Ovary (tissue), 9 donors: ENCODE measurements around the gene RIBC1. TPM values are rescaled to one million over a fixed set of nuclear protein-coding genes. Genes with fewer than 3 reads are reported as not detected.

Experiments
- DNase-seq, 5 donors: peaks; one replicate each; pipeline ENCODE4 v3.0.0-alpha.2; 2019 to 2020
- H3K27ac ChIP-seq, 2 donors: fragments of 200-600 bp; one replicate each; pipeline versions ENCODE4 v1.5.1 to v1.8.0; 2019 to 2022
- H3K27me3 ChIP-seq: fragments of 200-600 bp; one replicate; pipeline ENCODE4 v1.8.0; 2022
- H3K36me3 ChIP-seq: fragments of 200-600 bp; sonication (generic); one replicate; pipeline ENCODE4 v1.5.1; 2019
- H3K4me1 ChIP-seq: one replicate; pipeline ENCODE4 v1.8.1; 2013; ENCODE audit warnings: mild to moderate bottlenecking, moderate library complexity; ENCODE audit not compliant: insufficient read depth
- H3K4me3 ChIP-seq: fragments of 200-600 bp; sonication (generic); one replicate; pipeline ENCODE4 v1.5.1; 2017
- H3K9me3 ChIP-seq, 2 donors: fragments of 200-600 bp in 1 of 2; sonication (generic) in 1 of 2; one replicate each; pipeline versions ENCODE4 v1.5.1 to v1.8.1; 2013 to 2019; ENCODE audit warnings: mild to moderate bottlenecking in 1 of 2, moderate library complexity in 1 of 2
- EP300 ChIP-seq: sonication (generic); formaldehyde crosslinking; IDR thresholded peaks from one replicate; pipeline ENCODE4 v1.6.1; 2017; ENCODE audit warnings: antibody characterized with exemption
- POLR2A ChIP-seq: fragments of 450-650 bp; IDR thresholded peaks from one replicate; pipeline ENCODE4 v1.6.1; 2017; ENCODE audit warnings: antibody characterized with exemption, mild to moderate bottlenecking, moderate library complexity
- WGBS, 3 donors: extraction: QIAGEN DNeasy Blood & Tissue Kit in 1 of 3; methylation state at CpG; one replicate each; pipeline versions ENCODE4 v1.1.5 to v1.1.7; 2013 to 2017; 5-methylcytosine and 5-hydroxymethylcytosine counted together
- intact Hi-C, 4 donors: fragments of 100-400 bp; cut with DNase I; formaldehyde crosslinking; loops; one replicate each; pipeline versions ENCODE4 v1.11.0 to v1.15.1; 2022 to 2023
- microRNA-seq, 3 donors: library from miRNA; unstranded; fragments of <30 nt; microRNA quantifications; one replicate each; pipeline versions ENCODE4 to v1.2.0, GENCODE V29; 2019 to 2020
- polyA plus RNA-seq, 2 donors: library from polyadenylated mRNA; stranded (reverse); fragments of 200-250 nt in 1 of 2; fragments of 350-450 nt in 1 of 2; fragmentation: Illumina TruSeq in 1 of 2; extraction: RNeasy Lipid Tissue Mini Kit (QIAGEN cat#74804) in 1 of 2; gene quantifications; one replicate each; pipeline ENCODE4 v1.2.3, GENCODE V29; 2013 to 2014
- small RNA-seq: library from RNA; depleted of rRNA; stranded (forward); fragments of <200 nt; gene quantifications from one replicate; pipeline ENCODE3, GENCODE V24; 2016
- total RNA-seq, 7 donors: library from RNA; depleted of rRNA in 2 of 7; stranded (reverse); fragments of >200 nt in 2 of 7; fragmentation: NEBNext Ultra II Directional in 3 of 7; extraction: Animal tissue kit (Norgen Biotek cat#: 25700) in 3 of 7; gene quantifications; one replicate each; pipeline versions ENCODE4 v1.1.0 to v1.2.4, GENCODE V29; 2016 to 2023
- TF ChIP-seq, protein P1 (sequence below), 3 donors: fragments of 450-650 bp in 2 of 3; fragments of 200-600 bp in 1 of 3; IDR thresholded peaks; one replicate each; pipeline versions ENCODE4 v1.5.1 to v1.8.0; 2016 to 2022; ENCODE audit warnings: antibody characterized with exemption in 3 of 3, mild to moderate bottlenecking in 1 of 3
- donor health status: DM: no; HTN: no; CAD: no; lungs with moderate emphysema.
- donor health status: DM: no; HTN: no; CAD: no.
- donor health status: Bipolar disorder and iron deficiency.
- donor health status: DM: yes; HTN: yes; CAD: no.
- donor health status: DM: no; HTN: no; CAD: no.
- donor health status: DM: yes; HTN: yes; CAD: no.

The RIBC1 gene
- total and polyA plus RNA-seq, 9 donors, result 1.8 to 25.2 (median 2.6) TPM

DNA sequence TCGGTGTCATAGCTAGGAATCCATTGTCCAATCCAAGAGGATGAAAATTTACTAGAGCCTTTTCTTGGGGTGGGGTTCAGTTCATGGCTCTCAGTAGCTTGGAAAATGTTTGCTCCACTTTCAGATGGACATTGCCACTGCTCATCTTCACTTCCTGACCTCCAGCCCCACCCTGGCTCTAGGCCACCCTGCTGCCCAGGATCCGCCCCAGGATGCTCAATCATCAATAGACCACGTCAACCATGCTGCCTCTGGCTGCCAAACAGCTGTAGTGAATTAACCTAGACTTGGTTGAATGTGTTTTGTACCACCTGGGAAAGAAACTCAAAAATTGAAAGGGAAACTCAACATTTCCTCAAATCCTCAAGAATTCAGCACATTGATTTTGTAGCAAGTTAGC, 48.7 kb downstream of the RIBC1 start:
- Histone ChIP-seq H3K9me3 (no peaks in the 10 kb centered on the region), H3K27me3 (no peaks in the 10 kb centered on the region), H3K27ac (no peak overlapping the region), H3K4me3 (no peak overlapping the region), H3K36me3 (no peaks in the 10 kb centered on the region), H3K4me1 (no peaks in the 10 kb centered on the region)
- WGBS, 3 donors, result 56 to 69% (median 62%) methylated on average over 3 of the region's 3 CpGs
- TF ChIP-seq EP300, result no peak
- TF ChIP-seq, protein P1, sequence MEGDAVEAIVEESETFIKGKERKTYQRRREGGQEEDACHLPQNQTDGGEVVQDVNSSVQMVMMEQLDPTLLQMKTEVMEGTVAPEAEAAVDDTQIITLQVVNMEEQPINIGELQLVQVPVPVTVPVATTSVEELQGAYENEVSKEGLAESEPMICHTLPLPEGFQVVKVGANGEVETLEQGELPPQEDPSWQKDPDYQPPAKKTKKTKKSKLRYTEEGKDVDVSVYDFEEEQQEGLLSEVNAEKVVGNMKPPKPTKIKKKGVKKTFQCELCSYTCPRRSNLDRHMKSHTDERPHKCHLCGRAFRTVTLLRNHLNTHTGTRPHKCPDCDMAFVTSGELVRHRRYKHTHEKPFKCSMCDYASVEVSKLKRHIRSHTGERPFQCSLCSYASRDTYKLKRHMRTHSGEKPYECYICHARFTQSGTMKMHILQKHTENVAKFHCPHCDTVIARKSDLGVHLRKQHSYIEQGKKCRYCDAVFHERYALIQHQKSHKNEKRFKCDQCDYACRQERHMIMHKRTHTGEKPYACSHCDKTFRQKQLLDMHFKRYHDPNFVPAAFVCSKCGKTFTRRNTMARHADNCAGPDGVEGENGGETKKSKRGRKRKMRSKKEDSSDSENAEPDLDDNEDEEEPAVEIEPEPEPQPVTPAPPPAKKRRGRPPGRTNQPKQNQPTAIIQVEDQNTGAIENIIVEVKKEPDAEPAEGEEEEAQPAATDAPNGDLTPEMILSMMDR (IDR thresholded peaks at IDR 0.05), result no peak
- no peak for TF ChIP-seq POLR2A
- intact Hi-C loops, result no loop called here
- DNase-seq, result no peak

DNA sequence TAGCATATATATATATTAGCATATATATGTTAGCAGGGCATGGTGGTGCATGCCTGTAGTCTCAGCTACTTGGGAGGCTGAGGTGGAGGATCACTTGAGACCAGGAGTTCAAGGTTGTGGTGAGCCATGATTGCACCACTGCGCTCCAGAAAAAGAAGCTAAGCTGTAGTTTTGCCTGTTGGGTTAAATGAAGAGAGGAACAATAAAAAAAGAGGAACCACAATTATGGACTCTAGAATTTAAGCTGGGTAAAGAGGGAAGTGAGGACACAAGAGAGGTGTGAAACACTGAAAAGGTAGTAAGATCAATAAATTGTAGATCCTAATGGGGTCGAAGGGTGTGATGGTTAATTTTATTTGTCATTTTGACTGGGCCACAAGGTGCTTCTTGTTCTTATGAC, 52.0 kb downstream of the RIBC1 start:
- 63 to 78% (median 71%) methylated on average over 2 of the region's 2 CpGs for WGBS, 3 donors
- intact Hi-C loops, result no loop called here
- TF ChIP-seq EP300 (no peak), POLR2A (no peak)
- TF ChIP-seq, protein P1 (IDR thresholded peaks at IDR 0.05), result no peak
- no peaks in the 10 kb centered on the region for H3K27me3 ChIP-seq
- no peak overlapping the region for H3K27ac ChIP-seq
- H3K36me3 ChIP-seq, result no peaks in the 10 kb centered on the region
- no peaks in the 10 kb centered on the region for H3K9me3 ChIP-seq
- no peak overlapping the region for H3K4me3 ChIP-seq
- DNase-seq, result no peak
- no peaks in the 10 kb centered on the region for H3K4me1 ChIP-seq

DNA sequence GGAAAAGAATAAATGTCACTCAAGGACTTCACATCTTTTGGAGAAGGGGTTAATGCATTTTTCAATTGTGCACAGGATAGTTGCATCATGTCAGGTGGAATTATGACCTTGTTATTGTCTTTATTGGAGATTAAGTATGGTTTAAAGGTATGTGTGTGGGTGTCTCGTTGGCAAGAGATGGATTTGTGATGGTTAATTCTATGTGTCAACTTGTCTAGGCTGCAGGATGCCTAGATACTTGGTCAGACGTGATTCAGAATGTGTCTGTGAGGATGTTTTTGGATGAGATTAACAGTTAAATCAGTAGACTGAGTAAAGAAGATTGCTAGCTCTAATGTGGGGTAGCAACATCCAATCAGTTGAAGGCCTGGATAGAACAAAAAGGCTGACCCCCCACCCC, 53.7 kb downstream of the RIBC1 start:
- WGBS, 3 donors, result 31 to 35% (median 32%) methylated on average over 2 of the region's 2 CpGs
- intact Hi-C loops, result no loop called here
- no peak for DNase-seq
- no peak overlapping the region for H3K4me3 ChIP-seq
- no peaks in the 10 kb centered on the region for H3K9me3 ChIP-seq
- H3K27me3 ChIP-seq, result no peaks in the 10 kb centered on the region
- TF ChIP-seq, protein P1 (IDR thresholded peaks at IDR 0.05), result no peak
- TF ChIP-seq EP300 (no peak), POLR2A (no peak)
- H3K4me1 ChIP-seq, result no peaks in the 10 kb centered on the region
- H3K36me3 ChIP-seq, result no peaks in the 10 kb centered on the region
- no peak overlapping the region for H3K27ac ChIP-seq

DNA sequence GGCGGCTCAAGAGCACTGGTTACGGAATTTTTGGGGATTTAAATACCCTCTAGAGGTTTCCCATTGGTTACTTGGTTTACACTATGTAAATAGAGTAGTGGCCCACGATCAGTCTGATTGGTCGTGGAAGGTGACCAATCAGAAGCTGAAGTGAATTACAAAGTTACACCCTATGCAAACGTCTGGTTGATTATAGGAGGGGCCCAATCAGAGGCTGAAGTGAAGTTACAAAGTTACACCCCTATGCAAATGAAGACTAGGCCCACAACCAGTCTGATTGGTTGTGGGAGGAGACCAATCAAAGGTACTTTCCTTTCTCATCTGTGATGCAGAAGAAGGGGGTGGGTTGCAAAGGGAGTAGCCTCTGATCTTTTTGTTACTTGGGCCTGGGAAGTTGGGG, 56.6 kb downstream of the RIBC1 start:
- Histone ChIP-seq H3K27ac (no peak overlapping the region), H3K4me3 (no peak overlapping the region), H3K4me1 (no peaks in the 10 kb centered on the region), H3K36me3 (no peaks in the 10 kb centered on the region), H3K27me3 (no peaks in the 10 kb centered on the region), H3K9me3 (no peaks in the 10 kb centered on the region)
- no peak for DNase-seq
- intact Hi-C loops, result no loop called here
- TF ChIP-seq EP300, result no peak
- TF ChIP-seq, protein P1 (IDR thresholded peaks at IDR 0.05), result no peak
- no peak for TF ChIP-seq POLR2A
- 65 to 74% (median 73%) methylated on average over 5 of the region's 5 CpGs for WGBS, 3 donors

Small RNAs within 50 kb of the gene (microRNA-seq; reads per million reads assigned to microRNA genes)
- gene MIR6857, result 0 reads per million in 3 donors

Small RNAs within 50 kb of the gene (small RNA-seq; reads per million reads assigned to genes)
- not detected for gene MIR6857
- not detected for gene VTRNA3-1P

Other genes with a start within 250 kb of the RIBC1 start
- gene KDM5C, start 197.7 kb upstream of the RIBC1 start, total RNA-seq, result 100 to 1,000 TPM in 2 of 7 donors, 10 to 100 TPM in 5; 76.7 to 121 (median 98.7) TPM
- 10 to 100 TPM; 41.4 to 74.8 TPM for gene KDM5C, start 197.7 kb upstream of the RIBC1 start, polyA plus RNA-seq
- gene IQSEC2, start 141.3 kb upstream of the RIBC1 start, total RNA-seq, result 10 to 100 TPM in 6 of 7 donors, 1 to 10 TPM in 1; 9.7 to 20.1 (median 12.4) TPM
- gene IQSEC2, start 141.3 kb upstream of the RIBC1 start, polyA plus RNA-seq, result 1 to 10 TPM; 8.2 to 8.7 TPM
- gene SMC1A, start 219 bp upstream of the RIBC1 start, total RNA-seq, result 10 to 100 TPM; 21.8 to 72.4 (median 57.0) TPM
- 10 to 100 TPM; 12.7 to 65.1 TPM for gene SMC1A, start 219 bp upstream of the RIBC1 start, polyA plus RNA-seq
- 100 to 1,000 TPM in 1 of 7 donors, 10 to 100 TPM in 6; 46.0 to 127 (median 89.5) TPM for gene HSD17B10, start 11.5 kb downstream of the RIBC1 start, total RNA-seq
- 10 to 100 TPM; 48.5 to 85.1 TPM for gene HSD17B10, start 11.5 kb downstream of the RIBC1 start, polyA plus RNA-seq